Neural crest cell (in vitro differentiated cells): ENCODE results near the gene NINJ1. TPM values are rescaled to one million over a fixed set of nuclear protein-coding genes. Genes with fewer than 3 reads are reported as not detected.

ENCODE experiments used
- DNase-seq: peaks from one replicate; pipeline ENCODE4 v3.0.0; 2021; ENCODE audit warnings: low read depth, mixed read lengths, low spot score
- H3K27ac Mint-ChIP-seq: one replicate; pipeline ENCODE4 v1.8.0; 2021; ENCODE audit warnings: mild to moderate bottlenecking, mixed read lengths; ENCODE audit not compliant: unreplicated experiment
- H3K27me3 Mint-ChIP-seq: 2 replicates; pipeline ENCODE4 v1.8.0; 2021; ENCODE audit warnings: low read depth, mild to moderate bottlenecking, mixed read lengths
- H3K36me3 Mint-ChIP-seq: 2 replicates; pipeline ENCODE4 v1.8.0; 2021; ENCODE audit warnings: low read depth, mild to moderate bottlenecking, mixed read lengths
- H3K4me1 Mint-ChIP-seq: 2 replicates; pipeline ENCODE4 v1.8.0; 2021; ENCODE audit warnings: mixed read lengths
- H3K4me3 Mint-ChIP-seq: one replicate; pipeline ENCODE4 v1.8.0; 2021; ENCODE audit warnings: mild to moderate bottlenecking, mixed read lengths
- H3K9me3 Mint-ChIP-seq: 2 replicates; pipeline ENCODE4 v1.8.0; 2021; ENCODE audit warnings: mixed read lengths
- CTCF ChIP-seq: fragments of 200-600 bp; sonication (generic); conservative IDR thresholded peaks from 2 replicates; pipeline ENCODE4 v1.5.0; 2021; ENCODE audit warnings: antibody characterized with exemption, mild to moderate bottlenecking
- total RNA-seq: library from RNA; stranded (reverse); gene quantifications from 2 replicates; pipeline ENCODE4 v1.2.1, GENCODE V29; 2021

The NINJ1 gene
- total RNA-seq, 1 donor from 2014 or later, result 17.8 TPM

GRCh38 chr9:93114984-93115335 lies 19.1 kb downstream of the NINJ1 start:
- Mint-ChIP-seq H3K27me3 (no peaks in the 10 kb centered on the region), H3K27ac (no peak overlapping the region), H3K4me1 (no peaks in the 10 kb centered on the region), H3K9me3 (no peaks in the 10 kb centered on the region), H3K4me3 (no peak overlapping the region), H3K36me3 (no peaks in the 10 kb centered on the region)
- DNase-seq, result no peak
- TF ChIP-seq CTCF, result no peak

GRCh38 chr9:93114169-93114983 lies 19.7 kb downstream of the NINJ1 start:
- Mint-ChIP-seq H3K36me3 (no peaks in the 10 kb centered on the region), H3K27ac (no peak overlapping the region), H3K9me3 (no peaks in the 10 kb centered on the region), H3K4me3 (no peak overlapping the region), H3K4me1 (no peaks in the 10 kb centered on the region), H3K27me3 (no peaks in the 10 kb centered on the region)
- DNase-seq, result no peak
- TF ChIP-seq CTCF, result no peak

GRCh38 chr9:93112864-93113389 lies 21.1 kb downstream of the NINJ1 start:
- no peak for TF ChIP-seq CTCF

GRCh38 chr9:93112116-93112863 lies 21.8 kb downstream of the NINJ1 start:
- TF ChIP-seq CTCF, result no peak

More at GRCh38 chr9:93112864-93113389, 21.1 kb downstream of the NINJ1 start:
- DNase-seq, result no peak
- Mint-ChIP-seq H3K36me3 (no peaks in the 10 kb centered on the region), H3K4me1 (peaks cover 5% of the 10 kb centered on the region), H3K27me3 (no peaks in the 10 kb centered on the region), H3K9me3 (no peaks in the 10 kb centered on the region), H3K4me3 (no peak overlapping the region), H3K27ac (no peak overlapping the region)

GRCh38 chr9:93111371-93112115 lies 22.5 kb downstream of the NINJ1 start:
- H3K36me3 Mint-ChIP-seq, result no peaks in the 10 kb centered on the region
- H3K4me3 Mint-ChIP-seq, result no peak overlapping the region
- H3K27me3 Mint-ChIP-seq, result no peaks in the 10 kb centered on the region
- peaks cover 5% of the 10 kb centered on the region for H3K4me1 Mint-ChIP-seq
- no peak for DNase-seq
- TF ChIP-seq CTCF, result no peak
- H3K27ac Mint-ChIP-seq, result peak overlapping the region; percentile 57
- no peaks in the 10 kb centered on the region for H3K9me3 Mint-ChIP-seq

More at GRCh38 chr9:93112116-93112863, 21.8 kb downstream of the NINJ1 start:
- Mint-ChIP-seq H3K4me1 (peaks cover 5% of the 10 kb centered on the region), H3K36me3 (no peaks in the 10 kb centered on the region), H3K27me3 (no peaks in the 10 kb centered on the region), H3K9me3 (no peaks in the 10 kb centered on the region), H3K27ac (no peak overlapping the region), H3K4me3 (no peak overlapping the region)
- no peak for DNase-seq
